NB4 (cell line): ENCODE measurements around the gene COG7.

Experiments used
- POLR2A ChIP-seq: IDR thresholded peaks from 2 replicates; pipeline ENCODE4 v1.6.1; 2011; ENCODE audit warnings: mild to moderate bottlenecking; ENCODE audit not compliant: insufficient read length; ENCODE audit errors: extremely low read depth
- TF ChIP-seq, protein P1 (sequence below): IDR thresholded peaks from one replicate; pipeline ENCODE4 v1.5.1; 2012; ENCODE audit warnings: low read depth, low read length

DNA sequence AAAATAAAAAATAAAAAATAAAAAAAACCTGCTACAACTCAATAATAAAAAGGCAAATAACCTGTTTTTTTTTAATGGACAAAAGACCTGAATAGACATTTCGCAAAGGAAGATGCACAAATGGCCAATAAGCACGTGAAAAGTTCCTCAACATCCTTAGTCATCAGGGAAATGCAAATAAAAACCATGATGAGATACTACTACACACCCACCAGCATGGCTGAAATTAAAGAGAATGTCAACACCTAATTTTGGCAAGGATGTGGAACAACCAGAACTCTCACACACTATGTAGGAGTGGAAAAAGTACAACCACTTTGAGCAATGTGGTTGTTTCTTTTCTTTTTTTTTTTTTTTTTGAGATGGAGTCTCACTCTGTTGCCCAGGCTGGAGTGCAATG lies 24.6 kb downstream of the COG7 start:
- TF ChIP-seq POLR2A: no peak
- TF ChIP-seq, protein P1, sequence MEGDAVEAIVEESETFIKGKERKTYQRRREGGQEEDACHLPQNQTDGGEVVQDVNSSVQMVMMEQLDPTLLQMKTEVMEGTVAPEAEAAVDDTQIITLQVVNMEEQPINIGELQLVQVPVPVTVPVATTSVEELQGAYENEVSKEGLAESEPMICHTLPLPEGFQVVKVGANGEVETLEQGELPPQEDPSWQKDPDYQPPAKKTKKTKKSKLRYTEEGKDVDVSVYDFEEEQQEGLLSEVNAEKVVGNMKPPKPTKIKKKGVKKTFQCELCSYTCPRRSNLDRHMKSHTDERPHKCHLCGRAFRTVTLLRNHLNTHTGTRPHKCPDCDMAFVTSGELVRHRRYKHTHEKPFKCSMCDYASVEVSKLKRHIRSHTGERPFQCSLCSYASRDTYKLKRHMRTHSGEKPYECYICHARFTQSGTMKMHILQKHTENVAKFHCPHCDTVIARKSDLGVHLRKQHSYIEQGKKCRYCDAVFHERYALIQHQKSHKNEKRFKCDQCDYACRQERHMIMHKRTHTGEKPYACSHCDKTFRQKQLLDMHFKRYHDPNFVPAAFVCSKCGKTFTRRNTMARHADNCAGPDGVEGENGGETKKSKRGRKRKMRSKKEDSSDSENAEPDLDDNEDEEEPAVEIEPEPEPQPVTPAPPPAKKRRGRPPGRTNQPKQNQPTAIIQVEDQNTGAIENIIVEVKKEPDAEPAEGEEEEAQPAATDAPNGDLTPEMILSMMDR: no peak
